ENCODE results near the gene SHISA7.

The SHISA7 gene

GRCh38 chr19:55387736-55388497 lies 55.2 kb downstream of the SHISA7 start:
- no peak for DNase-seq (ENCODE audit: low spot score)

GRCh38 chr19:55386493-55386971 lies 56.6 kb downstream of the SHISA7 start:
- no peak for DNase-seq (ENCODE audit: low spot score)

GRCh38 chr19:55385724-55386492 lies 57.2 kb downstream of the SHISA7 start, which contains the start of gene RPL28:
TSS of gene RPL28 (plus strand) at chr19:55385932. CDS start at chr19:55386358, 426 bp downstream.
- DNase-seq (ENCODE audit: low spot score): peak; percentile 99

- DNase-seq (ENCODE audit: low spot score): peak; percentile 94
These were observed 58.0 kb downstream of the SHISA7 start for GRCh38 chr19:55384920-55385723.

- DNase-seq (ENCODE audit: low spot score): no peak
These were observed 58.8 kb downstream of the SHISA7 start, which contains the start of gene TMEM238 for GRCh38 chr19:55384131-55384919. TSS of gene TMEM238 (minus strand) at chr19:55384292. CDS start at chr19:55384259, 33 bp downstream.

- peak; percentile 44 for DNase-seq (ENCODE audit: low spot score)
These were observed 59.6 kb downstream of the SHISA7 start for GRCh38 chr19:55383279-55384130.

GRCh38 chr19:55382522-55383054 lies 60.5 kb downstream of the SHISA7 start:
- no peak for DNase-seq (ENCODE audit: low spot score)

GRCh38 chr19:55382013-55382412 lies 61.1 kb downstream of the SHISA7 start:
- DNase-seq (ENCODE audit: low spot score): no peak

GRCh38 chr19:55379174-55379573 lies 63.9 kb downstream of the SHISA7 start:
- no peak for DNase-seq (ENCODE audit: low spot score)

All from putamen (tissue), 1 donor.